ENCODE results near the gene SASH1.

DNA sequence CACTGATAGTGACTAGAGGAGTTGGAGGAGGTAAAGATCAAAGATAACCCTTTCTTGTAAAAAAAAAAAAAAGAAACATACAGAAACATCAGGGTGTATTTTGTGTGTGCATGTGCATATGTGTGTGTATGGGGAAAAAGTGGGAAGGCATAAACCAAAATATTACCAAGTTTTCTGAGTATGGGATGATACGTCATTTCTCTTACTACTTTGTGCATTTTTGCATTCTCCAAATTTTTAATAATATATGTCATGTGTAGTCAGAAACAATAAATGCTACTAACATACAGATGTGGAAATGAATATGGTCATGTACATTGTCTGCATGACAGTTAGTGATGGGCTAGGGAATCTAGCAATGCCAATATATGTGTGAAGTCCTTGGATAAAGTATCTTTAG lies 161.1 kb downstream of the SASH1 start:
- TF ChIP-seq POLR2AphosphoS5 (IDR thresholded peaks at IDR 0.05) (no peak), CTCF (IDR thresholded peaks at IDR 0.05) (no peak), POLR2A (IDR thresholded peaks at IDR 0.05) (no peak), EP300 (IDR thresholded peaks at IDR 0.05) (no peak)
